ENCODE results near the gene FOXL3. TPM values are rescaled to one million over a fixed set of nuclear protein-coding genes. Genes with fewer than 3 reads are reported as not detected.

FOXL3 gene
- total RNA-seq, 1 experiment from 2014 or later: not detected

GRCh38 chr7:247181-247580 is 42.8 kb upstream of the FOXL3 start:
- no peaks in the 10 kb centered on the region for H3K36me3 ChIP-seq (ENCODE audit: insufficient read depth, low read length)
- no peaks in the 10 kb centered on the region for H4K20me1 ChIP-seq (ENCODE audit: insufficient read depth, low read depth, low read length)
- no peaks in the 10 kb centered on the region for H3K79me2 ChIP-seq (ENCODE audit: low read length)
- H3K9me2 ChIP-seq (replicated peaks; ENCODE audit: insufficient read depth, low read length): no peaks in the 10 kb centered on the region
- no peak overlapping the region for H2AFZ ChIP-seq (ENCODE audit: low read length)
- H3K9ac ChIP-seq (ENCODE audit: low read length): no peak overlapping the region
- H3K4me2 ChIP-seq (ENCODE audit: low read depth, low read length, poor library complexity, severe bottlenecking): no peak overlapping the region
- no peaks in the 10 kb centered on the region for H3K4me1 ChIP-seq (ENCODE audit: low read length)
- H3K9me3 ChIP-seq (ENCODE audit: low read length): no peaks in the 10 kb centered on the region
- no peak overlapping the region for H3K4me3 ChIP-seq (ENCODE audit: low read length)
- H3K27me3 ChIP-seq (ENCODE audit: low read length): no peaks in the 10 kb centered on the region
- no peak for DNase-seq
- no peak overlapping the region for H3K27ac ChIP-seq (ENCODE audit: low read length)

- H3K27ac ChIP-seq (ENCODE audit: low read length): no peak overlapping the region
- no peaks in the 10 kb centered on the region for H3K27me3 ChIP-seq (ENCODE audit: low read length)
- H3K4me2 ChIP-seq (ENCODE audit: low read depth, low read length, poor library complexity, severe bottlenecking): no peak overlapping the region
- H3K79me2 ChIP-seq (ENCODE audit: low read length): no peaks in the 10 kb centered on the region
- H3K9me3 ChIP-seq (ENCODE audit: low read length): no peaks in the 10 kb centered on the region
- no peaks in the 10 kb centered on the region for H3K9me2 ChIP-seq (replicated peaks; ENCODE audit: insufficient read depth, low read length)
- H3K4me1 ChIP-seq (ENCODE audit: low read length): no peaks in the 10 kb centered on the region
- no peak overlapping the region for H2AFZ ChIP-seq (ENCODE audit: low read length)
- H3K36me3 ChIP-seq (ENCODE audit: insufficient read depth, low read length): no peaks in the 10 kb centered on the region
- no peaks in the 10 kb centered on the region for H4K20me1 ChIP-seq (ENCODE audit: insufficient read depth, low read depth, low read length)
- H3K9ac ChIP-seq (ENCODE audit: low read length): no peak overlapping the region
- DNase-seq: no peak
- H3K4me3 ChIP-seq (ENCODE audit: low read length): no peak overlapping the region
These were observed 42.3 kb upstream of the FOXL3 start for GRCh38 chr7:247636-248035.

- H3K79me2 ChIP-seq (ENCODE audit: low read length): no peaks in the 10 kb centered on the region
- no peak overlapping the region for H3K27ac ChIP-seq (ENCODE audit: low read length)
- no peaks in the 10 kb centered on the region for H3K27me3 ChIP-seq (ENCODE audit: low read length)
- no peak overlapping the region for H3K4me3 ChIP-seq (ENCODE audit: low read length)
- no peaks in the 10 kb centered on the region for H3K9me2 ChIP-seq (replicated peaks; ENCODE audit: insufficient read depth, low read length)
- DNase-seq: no peak
- no peak overlapping the region for H3K9ac ChIP-seq (ENCODE audit: low read length)
- no peaks in the 10 kb centered on the region for H3K9me3 ChIP-seq (ENCODE audit: low read length)
- H3K36me3 ChIP-seq (ENCODE audit: insufficient read depth, low read length): no peaks in the 10 kb centered on the region
- no peaks in the 10 kb centered on the region for H4K20me1 ChIP-seq (ENCODE audit: insufficient read depth, low read depth, low read length)
- H3K4me1 ChIP-seq (ENCODE audit: low read length): no peaks in the 10 kb centered on the region
- no peak overlapping the region for H3K4me2 ChIP-seq (ENCODE audit: low read depth, low read length, poor library complexity, severe bottlenecking)
- no peak overlapping the region for H2AFZ ChIP-seq (ENCODE audit: low read length)
These were observed 41.1 kb upstream of the FOXL3 start for GRCh38 chr7:248732-249435.

GRCh38 chr7:249989-250388 is 40.0 kb upstream of the FOXL3 start:
- Histone ChIP-seq H4K20me1 (ENCODE audit: insufficient read depth, low read depth, low read length) (no peaks in the 10 kb centered on the region), H3K4me3 (ENCODE audit: low read length) (no peak overlapping the region), H3K4me1 (ENCODE audit: low read length) (no peaks in the 10 kb centered on the region), H3K4me2 (ENCODE audit: low read depth, low read length, poor library complexity, severe bottlenecking) (no peak overlapping the region), H2AFZ (ENCODE audit: low read length) (no peak overlapping the region), H3K27me3 (ENCODE audit: low read length) (no peaks in the 10 kb centered on the region), H3K9ac (ENCODE audit: low read length) (no peak overlapping the region), H3K27ac (ENCODE audit: low read length) (no peak overlapping the region), H3K9me3 (ENCODE audit: low read length) (no peaks in the 10 kb centered on the region), H3K36me3 (ENCODE audit: insufficient read depth, low read length) (no peaks in the 10 kb centered on the region), H3K9me2 (replicated peaks; ENCODE audit: insufficient read depth, low read length) (no peaks in the 10 kb centered on the region), H3K79me2 (ENCODE audit: low read length) (no peaks in the 10 kb centered on the region)
- DNase-seq: no peak

GRCh38 chr7:250523-250922 is 39.4 kb upstream of the FOXL3 start:
- no peaks in the 10 kb centered on the region for H3K36me3 ChIP-seq (ENCODE audit: insufficient read depth, low read length)
- no peaks in the 10 kb centered on the region for H3K9me2 ChIP-seq (replicated peaks; ENCODE audit: insufficient read depth, low read length)
- no peaks in the 10 kb centered on the region for H3K79me2 ChIP-seq (ENCODE audit: low read length)
- H3K9me3 ChIP-seq (ENCODE audit: low read length): no peaks in the 10 kb centered on the region
- no peaks in the 10 kb centered on the region for H3K4me1 ChIP-seq (ENCODE audit: low read length)
- H3K27me3 ChIP-seq (ENCODE audit: low read length): no peaks in the 10 kb centered on the region
- no peak for DNase-seq
- H3K9ac ChIP-seq (ENCODE audit: low read length): no peak overlapping the region
- H3K27ac ChIP-seq (ENCODE audit: low read length): no peak overlapping the region
- no peak overlapping the region for H3K4me3 ChIP-seq (ENCODE audit: low read length)
- H3K4me2 ChIP-seq (ENCODE audit: low read depth, low read length, poor library complexity, severe bottlenecking): no peak overlapping the region
- H4K20me1 ChIP-seq (ENCODE audit: insufficient read depth, low read depth, low read length): no peaks in the 10 kb centered on the region
- H2AFZ ChIP-seq (ENCODE audit: low read length): no peak overlapping the region

- Histone ChIP-seq H3K79me2 (ENCODE audit: low read length) (no peaks in the 10 kb centered on the region), H3K36me3 (ENCODE audit: insufficient read depth, low read length) (no peaks in the 10 kb centered on the region), H3K27ac (ENCODE audit: low read length) (no peak overlapping the region), H3K9ac (ENCODE audit: low read length) (no peak overlapping the region), H3K9me3 (ENCODE audit: low read length) (no peaks in the 10 kb centered on the region), H4K20me1 (ENCODE audit: insufficient read depth, low read depth, low read length) (no peaks in the 10 kb centered on the region), H3K9me2 (replicated peaks; ENCODE audit: insufficient read depth, low read length) (no peaks in the 10 kb centered on the region), H3K4me1 (ENCODE audit: low read length) (no peaks in the 10 kb centered on the region), H2AFZ (ENCODE audit: low read length) (no peak overlapping the region), H3K4me2 (ENCODE audit: low read depth, low read length, poor library complexity, severe bottlenecking) (no peak overlapping the region), H3K4me3 (ENCODE audit: low read length) (no peak overlapping the region), H3K27me3 (ENCODE audit: low read length) (no peaks in the 10 kb centered on the region)
- no peak for DNase-seq
These were observed 39.0 kb upstream of the FOXL3 start for GRCh38 chr7:251005-251404.

GRCh38 chr7:251446-252175 is 38.4 kb upstream of the FOXL3 start:
- Histone ChIP-seq H2AFZ (ENCODE audit: low read length) (no peak overlapping the region), H3K27me3 (ENCODE audit: low read length) (no peaks in the 10 kb centered on the region), H3K9ac (ENCODE audit: low read length) (no peak overlapping the region), H3K4me3 (ENCODE audit: low read length) (no peak overlapping the region), H4K20me1 (ENCODE audit: insufficient read depth, low read depth, low read length) (no peaks in the 10 kb centered on the region), H3K9me2 (replicated peaks; ENCODE audit: insufficient read depth, low read length) (no peaks in the 10 kb centered on the region), H3K4me2 (ENCODE audit: low read depth, low read length, poor library complexity, severe bottlenecking) (no peak overlapping the region), H3K4me1 (ENCODE audit: low read length) (no peaks in the 10 kb centered on the region), H3K27ac (ENCODE audit: low read length) (no peak overlapping the region), H3K79me2 (ENCODE audit: low read length) (no peaks in the 10 kb centered on the region), H3K36me3 (ENCODE audit: insufficient read depth, low read length) (no peaks in the 10 kb centered on the region), H3K9me3 (ENCODE audit: low read length) (no peaks in the 10 kb centered on the region)
- no peak for DNase-seq

- Histone ChIP-seq H4K20me1 (ENCODE audit: insufficient read depth, low read depth, low read length) (no peaks in the 10 kb centered on the region), H3K9ac (ENCODE audit: low read length) (no peak overlapping the region), H3K27ac (ENCODE audit: low read length) (no peak overlapping the region), H3K4me2 (ENCODE audit: low read depth, low read length, poor library complexity, severe bottlenecking) (no peak overlapping the region), H3K79me2 (ENCODE audit: low read length) (no peaks in the 10 kb centered on the region), H3K36me3 (ENCODE audit: insufficient read depth, low read length) (no peaks in the 10 kb centered on the region), H3K9me2 (replicated peaks; ENCODE audit: insufficient read depth, low read length) (no peaks in the 10 kb centered on the region), H2AFZ (ENCODE audit: low read length) (no peak overlapping the region), H3K9me3 (ENCODE audit: low read length) (peaks cover under 1% of the 10 kb centered on the region; the same call in 1 of the 2 replicates), H3K27me3 (ENCODE audit: low read length) (no peaks in the 10 kb centered on the region), H3K4me3 (ENCODE audit: low read length) (no peak overlapping the region), H3K4me1 (ENCODE audit: low read length) (no peaks in the 10 kb centered on the region)
- no peak for DNase-seq
These were observed 37.6 kb upstream of the FOXL3 start for GRCh38 chr7:252216-252965.

All from Karpas-422 (cell line).